Epithelial cell of proximal tubule (primary cell): ENCODE data around the gene TXK. TPM values are rescaled to one million over a fixed set of nuclear protein-coding genes. Genes with fewer than 3 reads are reported as not detected.

Experiments used
- DNase-seq: peaks from one replicate; pipeline ENCODE4 v3.0.0-alpha.2; 2011; ENCODE audit warnings: low read depth
- H3K4me3 ChIP-seq: 2 replicates; pipeline ENCODE4 v1.5.1; 2011; ENCODE audit warnings: low read depth, mild to moderate bottlenecking, low read length
- CTCF ChIP-seq: conservative IDR thresholded peaks from 2 replicates; pipeline ENCODE4 v1.5.1; 2012; ENCODE audit warnings: low read depth, mild to moderate bottlenecking, low read length
- total RNA-seq: library from RNA; depleted of rRNA; stranded (reverse); fragments of >200 nt; gene quantifications from 2 replicates; pipeline ENCODE4 v1.2.3, GENCODE V29; 2015

TXK gene
- total RNA-seq, 1 donor from 2014 or later = 2.0 TPM

GRCh38 chr4:48095441-48095840, 38.6 kb downstream of the TXK start:
- DNase-seq = no peak
- no peak overlapping the region for H3K4me3 ChIP-seq
- no peak for TF ChIP-seq CTCF

- TF ChIP-seq CTCF = no peak
- no peak overlapping the region for H3K4me3 ChIP-seq
- no peak for DNase-seq
Measured at GRCh38 chr4:48093991-48094416, 40.0 kb downstream of the TXK start.

- no peak for DNase-seq
- TF ChIP-seq CTCF = no peak
- H3K4me3 ChIP-seq = no peak overlapping the region
Measured at GRCh38 chr4:48090621-48091020, 43.4 kb downstream of the TXK start.

GRCh38 chr4:48085821-48086589, 48.0 kb downstream of the TXK start:
- no peak for DNase-seq
- no peak for TF ChIP-seq CTCF
- H3K4me3 ChIP-seq = no peak overlapping the region

GRCh38 chr4:48082956-48083355, 51.1 kb downstream of the TXK start:
- DNase-seq = no peak
- TF ChIP-seq CTCF = no peak
- H3K4me3 ChIP-seq = no peak overlapping the region

GRCh38 chr4:48081196-48081595, 52.9 kb downstream of the TXK start:
- no peak for TF ChIP-seq CTCF
- DNase-seq = no peak
- no peak overlapping the region for H3K4me3 ChIP-seq

- TF ChIP-seq CTCF = no peak
- no peak overlapping the region for H3K4me3 ChIP-seq
- DNase-seq = no peak
Measured at GRCh38 chr4:48079972-48080391, 54.1 kb downstream of the TXK start.
